Measurements from ENCODE around the gene OR2C1. TPM values are rescaled to one million over a fixed set of nuclear protein-coding genes. Genes with fewer than 3 reads are reported as not detected.

OR2C1 gene
- polyA plus RNA-seq, 1 experiment: 0.17 TPM

- POLR2A ChIA-PET: no interaction called here
- no peak for DNase-seq (ENCODE audit: low read depth)
Observed at GRCh38 chr16:3383045-3383448, 27.4 kb downstream of the OR2C1 start.

GRCh38 chr16:3388325-3388724, 32.6 kb downstream of the OR2C1 start:
- Histone ChIP-seq H3K4me3 (ENCODE audit: low read depth, low read length) (no peak overlapping the region), H3K27me3 (ENCODE audit: control insufficient read depth, insufficient read depth, low read length) (no peaks in the 10 kb centered on the region), H3K36me3 (ENCODE audit: control insufficient read depth, insufficient read depth, low read length) (peaks cover 24% of the 10 kb centered on the region)
- POLR2A ChIA-PET: no interaction called here
- CTCF ChIA-PET: no interaction called here
- no peak for DNase-seq (ENCODE audit: low read depth)
- no peak for TF ChIP-seq CTCF (IDR thresholded peaks at IDR 0.05; ENCODE audit: insufficient read depth, low read depth, low read length)

More at GRCh38 chr16:3383045-3383448, 27.4 kb downstream of the OR2C1 start:
- TF ChIP-seq CTCF (IDR thresholded peaks at IDR 0.05; ENCODE audit: insufficient read depth, low read depth, low read length): no peak
- Histone ChIP-seq H3K27me3 (ENCODE audit: control insufficient read depth, insufficient read depth, low read length) (no peaks in the 10 kb centered on the region), H3K4me3 (ENCODE audit: low read depth, low read length) (no peak overlapping the region), H3K36me3 (ENCODE audit: control insufficient read depth, insufficient read depth, low read length) (peaks cover 22% of the 10 kb centered on the region)
- CTCF ChIA-PET: no interaction called here

- no peak for TF ChIP-seq CTCF (IDR thresholded peaks at IDR 0.05; ENCODE audit: insufficient read depth, low read depth, low read length)
- CTCF ChIA-PET: no interaction called here
- H3K27me3 ChIP-seq (ENCODE audit: control insufficient read depth, insufficient read depth, low read length): no peaks in the 10 kb centered on the region
- no peak overlapping the region for H3K4me3 ChIP-seq (ENCODE audit: low read depth, low read length)
- peaks cover 20% of the 10 kb centered on the region for H3K36me3 ChIP-seq (ENCODE audit: control insufficient read depth, insufficient read depth, low read length)
- no peak for DNase-seq (ENCODE audit: low read depth)
- POLR2A ChIA-PET: no interaction called here
Observed at GRCh38 chr16:3389663-3390338, 34.1 kb downstream of the OR2C1 start.

DNA sequence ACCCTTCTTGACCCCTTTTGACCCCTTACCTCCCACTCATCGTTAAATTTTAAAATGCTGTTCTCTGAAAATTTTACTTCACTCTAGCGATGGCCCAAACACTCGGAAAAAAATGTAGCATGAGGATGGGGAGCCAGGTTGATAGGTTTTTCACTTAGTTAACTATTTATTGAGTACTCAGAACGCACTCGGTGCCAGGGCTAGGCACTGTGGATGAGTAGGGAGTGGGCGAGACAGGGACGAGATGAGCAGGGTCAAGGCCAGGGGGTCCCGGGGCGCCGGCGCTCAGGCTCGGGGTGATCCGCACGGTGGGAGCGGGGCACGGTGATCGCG, 44.7 kb downstream of the OR2C1 start:
- no peak for DNase-seq (ENCODE audit: low read depth)
- ChIA-PET POLR2A (interaction anchor here (0.6 kb wide), 1 partner anchor 43 kb away, joined by 4 read pairs; the partner anchor contains the start of genes NAA60 and ZNF597), CTCF (interaction anchor here (1.5 to 1.8 kb wide), 2 partner anchors 44 to 100 kb away, joined by 3 to 7 read pairs; partner anchors contain the start of gene CLUAP1)
- Histone ChIP-seq H3K4me3 (ENCODE audit: low read depth, low read length) (peak overlapping the region; percentile 95), H3K27me3 (ENCODE audit: control insufficient read depth, insufficient read depth, low read length) (no peaks in the 10 kb centered on the region), H3K36me3 (ENCODE audit: control insufficient read depth, insufficient read depth, low read length) (peaks cover 10% of the 10 kb centered on the region)
- no peak for TF ChIP-seq CTCF (IDR thresholded peaks at IDR 0.05; ENCODE audit: insufficient read depth, low read depth, low read length)

DNA sequence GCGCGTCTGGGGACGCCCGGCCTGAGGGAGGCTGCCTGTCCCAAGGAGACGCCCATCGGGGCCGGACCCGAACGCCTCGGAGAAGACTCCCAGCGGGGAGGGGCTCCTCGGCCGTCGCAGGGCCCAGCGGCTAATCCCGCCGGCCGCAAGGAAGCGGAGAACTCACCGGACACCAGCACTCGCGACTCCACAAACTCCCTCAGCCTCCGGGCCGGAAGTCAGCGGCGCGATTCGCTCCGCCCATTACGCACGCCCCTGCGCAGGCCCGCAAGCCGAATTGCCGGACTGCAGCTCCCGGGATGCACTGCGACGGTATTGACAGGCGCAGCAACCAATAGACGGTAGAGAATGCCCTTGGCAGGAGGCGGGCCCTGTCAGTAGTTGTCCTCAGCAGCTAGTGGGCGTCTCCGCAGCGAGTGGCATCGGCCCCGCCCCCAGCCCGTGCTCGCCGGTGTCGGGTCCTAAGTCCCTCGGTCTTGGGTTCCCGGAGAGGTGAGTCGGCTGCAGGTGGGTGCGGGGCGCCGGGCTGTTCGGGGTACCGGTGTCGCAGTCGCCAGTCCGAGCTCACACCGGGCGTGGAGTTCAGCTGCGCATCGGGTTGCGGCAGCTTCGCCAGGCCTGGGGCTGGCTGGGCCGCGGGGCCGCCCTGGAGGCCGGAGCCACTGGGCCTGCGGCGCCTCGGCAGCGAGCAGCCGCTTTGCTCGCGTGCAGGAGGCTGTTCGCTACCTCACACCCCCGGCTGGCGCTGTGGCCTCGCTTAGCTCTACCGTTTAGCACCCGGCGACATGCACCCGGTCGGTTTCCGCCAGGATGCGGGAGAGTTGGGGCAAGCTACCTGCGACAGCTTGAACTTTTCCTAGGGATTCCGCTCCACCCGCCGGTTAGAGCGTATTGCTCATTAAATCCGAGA, 45.3 kb downstream of the OR2C1 start, which contains the start of the genes ZNF174 and ZSCAN32:
Gene ZNF174 (plus strand): TSS at position 437 of the 910 bp plus-strand sequence. CDS start 790 bp downstream, outside the sequence.
Gene ZSCAN32 (minus strand): TSS at position 226 of the 910 bp plus-strand sequence. CDS start 3,447 bp downstream, outside the sequence.
- TF ChIP-seq CTCF (IDR thresholded peaks at IDR 0.05; ENCODE audit: insufficient read depth, low read depth, low read length): no peak
- Histone ChIP-seq H3K4me3 (ENCODE audit: low read depth, low read length) (peak within 1 kb of the TSS; percentile 95), H3K27me3 (ENCODE audit: control insufficient read depth, insufficient read depth, low read length) (no peaks in the 10 kb centered on the region), H3K36me3 (ENCODE audit: control insufficient read depth, insufficient read depth, low read length) (peaks cover 11% of the 10 kb centered on the region)
- CTCF ChIA-PET: interaction anchor here (1.5 to 1.8 kb wide), 2 partner anchors 43 to 100 kb away, joined by 3 to 7 read pairs; partner anchors contain the start of gene CLUAP1
- DNase-seq (ENCODE audit: low read depth): peak; percentile 99
- POLR2A ChIA-PET: interaction anchor here (0.6 kb wide), 1 partner anchor 43 kb away, joined by 4 read pairs; the partner anchor contains the start of genes NAA60 and ZNF597
